HG02852 (cell line): ENCODE results near the gene TMEM209.
"Not testable (repeated sequence)": the region's sequence is repeated elsewhere in the genome, so short reads cannot be mapped to it uniquely, and the experiment has no call there.

Experiments
- ATAC-seq: cut with Tn5 transposase; IDR thresholded peaks from one replicate; pipeline ENCODE4 v1.9.1; 2021; ENCODE audit warnings: mild to moderate bottlenecking, moderate library complexity; ENCODE audit not compliant: unreplicated experiment

The TMEM209 gene

GRCh38 chr7:130174237-130174959, 30.8 kb downstream of the TMEM209 start:
- ATAC-seq = no peak

GRCh38 chr7:130162196-130162595, 43.0 kb downstream of the TMEM209 start:
- ATAC-seq = no peak

- no peak for ATAC-seq
These were observed 44.8 kb downstream of the TMEM209 start for GRCh38 chr7:130160455-130160854.

GRCh38 chr7:130160023-130160422, 45.2 kb downstream of the TMEM209 start:
- ATAC-seq = no peak

- ATAC-seq = no peak
These were observed 47.5 kb downstream of the TMEM209 start for GRCh38 chr7:130157700-130158099.

- no peak for ATAC-seq
These were observed 49.1 kb downstream of the TMEM209 start for GRCh38 chr7:130156140-130156539.

- ATAC-seq = no peak
These were observed 50.5 kb downstream of the TMEM209 start for GRCh38 chr7:130154501-130155317.

- ATAC-seq = no peak
These were observed 51.1 kb downstream of the TMEM209 start for GRCh38 chr7:130154131-130154500.

GRCh38 chr7:130153211-130153908, 51.8 kb downstream of the TMEM209 start:
- no peak for ATAC-seq

- no peak for ATAC-seq
These were observed 52.6 kb downstream of the TMEM209 start for GRCh38 chr7:130152493-130153210.

GRCh38 chr7:130151591-130152492, 53.4 kb downstream of the TMEM209 start:
- ATAC-seq = no peak

GRCh38 chr7:130150587-130150986, 54.6 kb downstream of the TMEM209 start:
- ATAC-seq = peak; percentile 43

- ATAC-seq = peak; percentile 51
These were observed 55.7 kb downstream of the TMEM209 start for GRCh38 chr7:130149281-130150139.

- ATAC-seq = no peak
These were observed 56.6 kb downstream of the TMEM209 start for GRCh38 chr7:130148561-130148960.

GRCh38 chr7:130147710-130148325, 57.4 kb downstream of the TMEM209 start:
- ATAC-seq = no peak

- no peak for ATAC-seq
These were observed 58.4 kb downstream of the TMEM209 start for GRCh38 chr7:130146693-130147405.

GRCh38 chr7:130146142-130146541, 59.1 kb downstream of the TMEM209 start:
- not testable (repeated sequence) for ATAC-seq
